HFFc6 (cell line): ENCODE data around the gene KIF1B. TPM values are rescaled to one million over a fixed set of nuclear protein-coding genes. Genes with fewer than 3 reads are reported as not detected.

Source experiments
- DNase-seq: peaks from one replicate; pipeline ENCODE4 v3.0.0-alpha.2; 2018
- H3K27ac Mint-ChIP-seq: 2 replicates; pipeline ENCODE4 v1.8.0; 2020; ENCODE audit warnings: mild to moderate bottlenecking, mixed read lengths
- H3K27me3 Mint-ChIP-seq: 2 replicates; pipeline ENCODE4 v1.8.0; 2021; ENCODE audit warnings: mild to moderate bottlenecking, moderate library complexity, mixed read lengths; ENCODE audit not compliant: insufficient read depth
- H3K36me3 Mint-ChIP-seq: 2 replicates; pipeline ENCODE4 v1.8.0; 2021; ENCODE audit warnings: low read depth, mixed read lengths
- H3K4me1 Mint-ChIP-seq: 2 replicates; pipeline ENCODE4 v1.8.0; 2020; ENCODE audit warnings: low read depth, mixed read lengths
- H3K4me3 Mint-ChIP-seq: 2 replicates; pipeline ENCODE4 v1.8.0; 2020; ENCODE audit warnings: mild to moderate bottlenecking, moderate library complexity, mixed read lengths
- H3K9me3 Mint-ChIP-seq: 2 replicates; pipeline ENCODE4 v1.8.0; 2020; ENCODE audit warnings: mild to moderate bottlenecking, mixed read lengths
- CTCF ChIP-seq: fragments of 200-600 bp; sonication (generic); IDR thresholded peaks from 2 replicates; pipeline ENCODE4 v1.5.0; 2021; ENCODE audit warnings: antibody characterized with exemption, mild to moderate bottlenecking
- total RNA-seq, 6 experiments: library from RNA; stranded (reverse); fragmentation: NEBNext Ultra II Directional; extraction: Animal tissue kit (Norgen Biotek cat#: 25700); gene quantifications; 2 replicates in 1 of 6; 3 replicates in 5 of 6; pipeline ENCODE4 v1.2.3, GENCODE V29; 2021

Gene KIF1B
- total RNA-seq, 6 experiments from 2014 or later, result 35.2 to 41.6 (median 39.3) TPM

GRCh38 chr1:10302416-10302815 is 92.0 kb downstream of the KIF1B start:
- no peak overlapping the region for H3K27ac Mint-ChIP-seq
- H3K36me3 Mint-ChIP-seq, result peaks cover 36% of the 10 kb centered on the region

GRCh38 chr1:10304295-10304694 is 93.9 kb downstream of the KIF1B start:
- peaks cover 39% of the 10 kb centered on the region for H3K36me3 Mint-ChIP-seq
- TF ChIP-seq CTCF, result no peak
- no peaks in the 10 kb centered on the region for H3K4me1 Mint-ChIP-seq
- H3K27me3 Mint-ChIP-seq, result peaks cover 2% of the 10 kb centered on the region; the same call in 1 of the 2 replicates
- DNase-seq, result no peak
- H3K4me3 Mint-ChIP-seq, result no peak overlapping the region
- H3K27ac Mint-ChIP-seq, result no peak overlapping the region
- H3K9me3 Mint-ChIP-seq, result no peaks in the 10 kb centered on the region

More at GRCh38 chr1:10302416-10302815, 92.0 kb downstream of the KIF1B start:
- Mint-ChIP-seq H3K4me3 (no peak overlapping the region), H3K4me1 (no peaks in the 10 kb centered on the region), H3K27me3 (peaks cover 2% of the 10 kb centered on the region; the same call in 1 of the 2 replicates), H3K9me3 (no peaks in the 10 kb centered on the region)
- no peak for TF ChIP-seq CTCF
- no peak for DNase-seq

GRCh38 chr1:10306435-10306834 is 96.1 kb downstream of the KIF1B start:
- DNase-seq, result no peak
- TF ChIP-seq CTCF, result no peak
- Mint-ChIP-seq H3K4me1 (peaks cover 17% of the 10 kb centered on the region), H3K27ac (no peak overlapping the region), H3K27me3 (peaks cover 2% of the 10 kb centered on the region; the same call in 1 of the 2 replicates), H3K4me3 (no peak overlapping the region), H3K9me3 (no peaks in the 10 kb centered on the region), H3K36me3 (peaks cover 44% of the 10 kb centered on the region)

- no peak overlapping the region for H3K4me3 Mint-ChIP-seq
- H3K27ac Mint-ChIP-seq, result no peak overlapping the region
- H3K4me1 Mint-ChIP-seq, result peaks cover 17% of the 10 kb centered on the region
- DNase-seq, result no peak
- H3K9me3 Mint-ChIP-seq, result no peaks in the 10 kb centered on the region
- H3K36me3 Mint-ChIP-seq, result peaks cover 40% of the 10 kb centered on the region
- no peak for TF ChIP-seq CTCF
- no peaks in the 10 kb centered on the region; the same call in 1 of the 2 replicates for H3K27me3 Mint-ChIP-seq
These were observed 97.6 kb downstream of the KIF1B start for GRCh38 chr1:10308001-10308400.

GRCh38 chr1:10309243-10310011 is 99.1 kb downstream of the KIF1B start:
- no peak overlapping the region for H3K4me3 Mint-ChIP-seq
- peak overlapping the region; percentile 29; the same call in 1 of the 2 replicates for H3K27ac Mint-ChIP-seq
- peaks cover 26% of the 10 kb centered on the region for H3K36me3 Mint-ChIP-seq
- no peak for TF ChIP-seq CTCF
- no peaks in the 10 kb centered on the region for H3K27me3 Mint-ChIP-seq
- H3K9me3 Mint-ChIP-seq, result no peaks in the 10 kb centered on the region
- no peak for DNase-seq
- peaks cover 17% of the 10 kb centered on the region for H3K4me1 Mint-ChIP-seq
